ENCODE measurements around the gene HSBP1L1.
A peak's percentile ranks its signal among the peaks of the same experiment; 100 is the strongest.

Gene HSBP1L1

GRCh38 chr18:79945118-79946042, 19.1 kb upstream of the HSBP1L1 start:
- DNase-seq = no peak

- no peak for DNase-seq
Measured at GRCh38 chr18:79947054-79947755, 17.2 kb upstream of the HSBP1L1 start.

GRCh38 chr18:79947881-79948610, 16.4 kb upstream of the HSBP1L1 start:
- no peak for DNase-seq

- no peak for DNase-seq
Measured at GRCh38 chr18:79948719-79949411, 15.6 kb upstream of the HSBP1L1 start.

- DNase-seq = peak; percentile 86
Measured at GRCh38 chr18:79949697-79950487, 14.6 kb upstream of the HSBP1L1 start.

GRCh38 chr18:79950515-79951341, 13.7 kb upstream of the HSBP1L1 start:
- DNase-seq = no peak

- peak; percentile 90 for DNase-seq
Measured at GRCh38 chr18:79951545-79952455, 12.6 kb upstream of the HSBP1L1 start, which contains the start of gene SLC66A2. TSS of gene SLC66A2 (minus strand) at chr18:79951653. CDS start at chr18:79950926, 727 bp downstream.

- no peak for DNase-seq
Measured at GRCh38 chr18:79952456-79952995, 11.9 kb upstream of the HSBP1L1 start.

GRCh38 chr18:79952996-79953559, 11.4 kb upstream of the HSBP1L1 start:
- DNase-seq = no peak

- DNase-seq = no peak
Measured at GRCh38 chr18:79953971-79954651, 10.3 kb upstream of the HSBP1L1 start.

GRCh38 chr18:79954791-79955190, 9.7 kb upstream of the HSBP1L1 start:
- DNase-seq = no peak

GRCh38 chr18:79955302-79956075, 9.0 kb upstream of the HSBP1L1 start:
- DNase-seq = no peak

GRCh38 chr18:79956276-79956675, 8.2 kb upstream of the HSBP1L1 start:
- no peak for DNase-seq

- no peak for DNase-seq
Measured at GRCh38 chr18:79958981-79959380, 5.5 kb upstream of the HSBP1L1 start.

- peak; percentile 77 for DNase-seq
Measured at GRCh38 chr18:79960161-79960801, 4.2 kb upstream of the HSBP1L1 start.

- no peak for DNase-seq
Measured at GRCh38 chr18:79960921-79961526, 3.4 kb upstream of the HSBP1L1 start.

Measured in OCI-M1 (cell line).